EH (cell line): Measurements from ENCODE around the gene NPL.

ENCODE experiments used
- DNase-seq: peaks from one replicate; pipeline ENCODE4 v3.0.0-alpha.2; 2015; ENCODE audit warnings: low read depth

Gene NPL

DNA sequence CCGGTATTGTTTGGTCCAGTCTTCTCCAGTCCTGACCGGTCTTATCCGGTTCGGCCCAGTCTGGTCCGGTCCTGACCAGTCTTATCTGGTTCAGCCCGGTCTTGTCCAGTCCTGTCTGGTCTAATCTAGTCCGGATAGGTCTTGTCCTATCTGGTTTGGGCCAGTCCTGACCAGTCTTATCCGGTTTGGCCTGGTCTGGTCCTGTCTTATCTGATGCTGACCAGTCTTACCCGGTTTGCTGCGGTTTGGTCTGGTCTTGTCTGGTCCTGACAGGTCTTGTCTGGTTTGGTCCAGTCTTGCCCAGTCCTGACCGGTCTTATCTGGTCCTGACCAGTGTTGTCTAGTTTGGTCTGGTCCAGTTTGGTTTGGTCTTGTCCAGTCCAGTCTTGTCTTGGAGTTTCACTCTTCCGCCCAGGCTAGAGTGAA, 79.7 kb downstream of the NPL start:
- no peak for DNase-seq

DNA sequence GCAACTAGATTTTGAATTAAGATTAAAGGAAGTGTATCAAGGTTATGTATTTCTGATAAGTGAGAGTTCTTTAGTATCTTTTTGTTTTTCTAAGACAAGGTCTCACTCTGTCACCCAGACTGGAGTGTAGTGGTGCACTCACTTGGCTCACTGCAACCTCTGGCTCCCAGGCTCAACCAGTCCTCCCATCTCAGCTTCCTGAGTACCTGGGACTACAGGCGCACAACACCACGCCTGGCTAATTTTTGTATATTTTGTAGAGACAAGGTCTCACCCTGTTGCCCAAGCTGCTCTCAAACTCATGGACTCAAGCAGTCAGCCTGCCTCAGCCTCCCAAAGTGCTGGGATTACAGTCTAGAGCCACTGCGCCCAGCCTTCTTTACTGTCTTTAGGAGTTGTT, 83.3 kb downstream of the NPL start:
- DNase-seq, result no peak

DNA sequence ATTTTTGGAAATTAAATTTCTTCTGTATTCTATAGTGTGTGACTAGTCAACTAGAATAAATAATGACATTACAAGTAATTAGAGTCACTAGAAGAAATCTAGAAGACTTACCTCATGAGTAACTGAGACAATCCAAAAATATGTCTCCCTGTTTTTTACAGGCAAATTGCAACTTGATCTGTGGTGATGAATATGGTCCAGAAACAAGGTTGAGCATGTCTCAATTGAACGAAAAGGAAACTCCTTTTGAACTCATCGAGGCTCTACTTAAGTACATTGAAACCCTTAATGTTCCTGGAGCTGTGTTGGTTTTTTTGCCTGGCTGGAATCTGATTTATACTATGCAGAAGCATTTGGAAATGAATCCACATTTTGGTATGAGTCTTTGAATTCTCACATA, 86.3 kb downstream of the NPL start:
- no peak for DNase-seq

DNA sequence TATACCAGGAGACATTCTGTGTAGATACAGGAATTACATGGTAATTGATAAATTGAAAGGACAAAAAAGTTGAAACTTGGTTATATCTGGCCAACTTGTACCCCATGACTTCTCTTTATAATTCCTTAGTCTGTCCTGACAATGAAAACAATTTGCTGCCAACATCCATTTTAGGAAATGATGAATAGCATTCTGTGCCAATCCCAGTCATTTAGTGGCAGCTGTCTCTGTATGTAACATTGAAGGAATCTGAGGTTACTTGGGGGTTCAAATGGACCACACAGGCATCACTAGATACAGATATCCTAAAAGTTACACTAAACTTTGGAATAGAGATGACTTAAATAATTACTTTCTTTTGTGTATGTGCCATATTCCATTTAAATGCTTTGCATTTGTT, 87.8 kb downstream of the NPL start:
- no peak for DNase-seq

DNA sequence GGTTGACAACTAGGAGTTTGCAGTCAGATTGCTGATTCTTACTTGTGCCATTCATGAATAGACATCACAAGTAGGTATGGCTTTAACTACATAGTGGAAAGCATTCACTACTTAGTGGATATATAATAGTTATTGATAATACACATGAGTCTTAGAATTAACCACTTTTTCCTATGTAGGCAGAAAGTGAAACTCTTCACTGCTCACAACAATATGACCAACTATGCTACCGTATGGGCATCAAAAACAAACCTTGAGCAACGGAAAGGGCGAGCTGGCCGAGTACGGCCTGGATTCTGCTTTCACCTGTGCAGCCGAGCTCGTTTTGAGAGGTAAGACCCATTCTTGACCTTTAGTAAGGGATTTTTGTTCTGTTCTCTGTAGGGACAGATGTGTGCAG, 88.3 kb downstream of the NPL start:
- no peak for DNase-seq
